ENCODE data around the gene CCDC30. TPM values are rescaled to one million over a fixed set of nuclear protein-coding genes. Genes with fewer than 3 reads are reported as not detected.
A peak's percentile ranks its signal among the peaks of the same experiment; 100 is the strongest.
"Not testable (repeated sequence)": the region's sequence is repeated elsewhere in the genome, so short reads cannot be mapped to it uniquely, and the experiment has no call there.

The CCDC30 gene
- total RNA-seq, 1 donor from 2014 or later: 3.4 TPM

GRCh38 chr1:42681741-42682483 lies 218.8 kb downstream of the CCDC30 start, which contains the start of gene YBX1:
TSS of gene YBX1 (plus strand) at chr1:42682418. CDS start at chr1:42682566, 148 bp downstream.
- H3K4me3 Mint-ChIP-seq (ENCODE audit: unreplicated experiment): peak within 1 kb of the TSS; percentile 97
- no peaks in the 10 kb centered on the region for H3K9me3 Mint-ChIP-seq (ENCODE audit: unreplicated experiment)
- H3K27ac Mint-ChIP-seq (ENCODE audit: unreplicated experiment): peak within 1 kb of the TSS; percentile 89
- no peak for TF ChIP-seq CTCF (IDR thresholded peaks at IDR 0.05; ENCODE audit: unreplicated experiment)
- DNase-seq (ENCODE audit: low spot score): peak; percentile 92
- H3K4me1 Mint-ChIP-seq (ENCODE audit: unreplicated experiment): peaks cover 32% of the 10 kb centered on the region
- peaks cover 12% of the 10 kb centered on the region for H3K27me3 Mint-ChIP-seq (ENCODE audit: unreplicated experiment)
- H3K36me3 Mint-ChIP-seq (ENCODE audit: low read depth, unreplicated experiment): peaks cover 6% of the 10 kb centered on the region

GRCh38 chr1:42682484-42682738 lies 219.3 kb downstream of the CCDC30 start:
- H3K9me3 Mint-ChIP-seq (ENCODE audit: unreplicated experiment): not testable (repeated sequence)
- H3K4me1 Mint-ChIP-seq (ENCODE audit: unreplicated experiment): peaks cover 32% of the 10 kb centered on the region

GRCh38 chr1:42682739-42683531 lies 219.8 kb downstream of the CCDC30 start:
- no peak for TF ChIP-seq CTCF (IDR thresholded peaks at IDR 0.05; ENCODE audit: unreplicated experiment)
- H3K27ac Mint-ChIP-seq (ENCODE audit: unreplicated experiment): peak overlapping the region; percentile 89
- peaks cover 6% of the 10 kb centered on the region for H3K36me3 Mint-ChIP-seq (ENCODE audit: low read depth, unreplicated experiment)
- no peaks in the 10 kb centered on the region for H3K9me3 Mint-ChIP-seq (ENCODE audit: unreplicated experiment)
- peaks cover 8% of the 10 kb centered on the region for H3K27me3 Mint-ChIP-seq (ENCODE audit: unreplicated experiment)
- DNase-seq (ENCODE audit: low spot score): peak; percentile 51
- H3K4me3 Mint-ChIP-seq (ENCODE audit: unreplicated experiment): peak overlapping the region; percentile 96
- peaks cover 32% of the 10 kb centered on the region for H3K4me1 Mint-ChIP-seq (ENCODE audit: unreplicated experiment)

More at GRCh38 chr1:42682484-42682738, 219.3 kb downstream of the CCDC30 start:
- Mint-ChIP-seq H3K4me3 (ENCODE audit: unreplicated experiment) (peak overlapping the region; percentile 97), H3K27me3 (ENCODE audit: unreplicated experiment) (peaks cover 11% of the 10 kb centered on the region), H3K27ac (ENCODE audit: unreplicated experiment) (peak overlapping the region; percentile 89)
- H3K36me3 Mint-ChIP-seq (ENCODE audit: low read depth, unreplicated experiment); DNase-seq (ENCODE audit: low spot score): not testable (repeated sequence)

GRCh38 chr1:42684139-42684538 lies 221.1 kb downstream of the CCDC30 start:
- Mint-ChIP-seq H3K9me3 (ENCODE audit: unreplicated experiment) (no peaks in the 10 kb centered on the region), H3K27ac (ENCODE audit: unreplicated experiment) (peak overlapping the region; percentile 48), H3K4me1 (ENCODE audit: unreplicated experiment) (peaks cover 34% of the 10 kb centered on the region), H3K4me3 (ENCODE audit: unreplicated experiment) (peak overlapping the region; percentile 96), H3K36me3 (ENCODE audit: low read depth, unreplicated experiment) (peaks cover 6% of the 10 kb centered on the region), H3K27me3 (ENCODE audit: unreplicated experiment) (peaks cover 8% of the 10 kb centered on the region)
- DNase-seq (ENCODE audit: low spot score): no peak
- no peak for TF ChIP-seq CTCF (IDR thresholded peaks at IDR 0.05; ENCODE audit: unreplicated experiment)

- H3K4me1 Mint-ChIP-seq (ENCODE audit: unreplicated experiment): peaks cover 32% of the 10 kb centered on the region
- no peak overlapping the region for H3K4me3 Mint-ChIP-seq (ENCODE audit: unreplicated experiment)
- no peaks in the 10 kb centered on the region for H3K9me3 Mint-ChIP-seq (ENCODE audit: unreplicated experiment)
- H3K36me3 Mint-ChIP-seq (ENCODE audit: low read depth, unreplicated experiment): peaks cover 6% of the 10 kb centered on the region
- no peak for TF ChIP-seq CTCF (IDR thresholded peaks at IDR 0.05; ENCODE audit: unreplicated experiment)
- DNase-seq (ENCODE audit: low spot score): no peak
- peaks cover 8% of the 10 kb centered on the region for H3K27me3 Mint-ChIP-seq (ENCODE audit: unreplicated experiment)
- H3K27ac Mint-ChIP-seq (ENCODE audit: unreplicated experiment): no peak overlapping the region
Measured at GRCh38 chr1:42686418-42686817, 223.3 kb downstream of the CCDC30 start.

All from endothelial cell (in vitro differentiated cells).